K562 (cell line): ENCODE results near the gene CSKMT. TPM values are rescaled to one million over a fixed set of nuclear protein-coding genes. Genes with fewer than 3 reads are reported as not detected.

Experiments
- CBX1 ChIP-seq: sonication (generic); IDR thresholded peaks from 2 replicates; pipeline ENCODE4 v1.6.1; 2016; ENCODE audit warnings: antibody characterized with exemption, low read depth, mild to moderate bottlenecking
- CREB1 ChIP-seq, 2 experiments: sonication (generic) in 1 of 2; formaldehyde crosslinking in 1 of 2; IDR thresholded peaks; 2 replicates each; pipeline versions ENCODE4 v1.6.1 to v1.8.0; 2012 to 2022; ENCODE audit warnings: inconsistent platforms in 1 of 2, mild to moderate bottlenecking in 1 of 2, missing genetic modification reagents in 1 of 2, moderate library complexity in 1 of 2
- DEAF1 ChIP-seq: fragments of 450-650 bp; formaldehyde crosslinking; IDR thresholded peaks from 2 replicates; pipeline ENCODE4 v1.4.0; 2020; ENCODE audit warnings: mild to moderate bottlenecking, moderate library complexity
- GABPB2 ChIP-seq: fragments of 250-450 bp; sonication (Bioruptor Pico); conservative IDR thresholded peaks from 2 replicates; pipeline ENCODE4 v1.5.1; 2021; ENCODE audit warnings: mild to moderate bottlenecking
- HIVEP1 ChIP-seq: fragments of 250-450 bp; sonication (Bioruptor Pico); IDR thresholded peaks from 2 replicates; pipeline ENCODE4 v1.4.0; 2020; ENCODE audit warnings: mild to moderate bottlenecking
- KHSRP ChIP-seq: fragments of 450-650 bp; IDR thresholded peaks from 2 replicates; pipeline ENCODE4 v1.6.1; 2017
- MTA1 ChIP-seq: fragments of 450-650 bp; IDR thresholded peaks from 2 replicates; pipeline ENCODE4 v1.6.1; 2017; ENCODE audit warnings: borderline replicate concordance
- MXD1 ChIP-seq: fragments of 250-450 bp; sonication (Bioruptor Pico); IDR thresholded peaks from 2 replicates; pipeline ENCODE4 v1.8.0; 2021; ENCODE audit warnings: borderline replicate concordance, mild to moderate bottlenecking, moderate library complexity; ENCODE audit not compliant: poor library complexity, severe bottlenecking
- NONO ChIP-seq, 2 experiments: fragments of 200-400 bp in 1 of 2; fragments of 450-650 bp in 1 of 2; formaldehyde crosslinking in 1 of 2; IDR thresholded peaks; 2 replicates each; pipeline ENCODE4 v1.6.1; 2017; ENCODE audit warnings: low read depth in 2 of 2, mild to moderate bottlenecking in 2 of 2, moderate library complexity in 2 of 2, low read length in 1 of 2
- NR2C1 ChIP-seq, 2 experiments: fragments of 450-650 bp; IDR thresholded peaks; 2 replicates each; pipeline ENCODE4 v1.6.1; 2017; ENCODE audit warnings: mild to moderate bottlenecking in 2 of 2, antibody characterized with exemption in 1 of 2, inconsistent platforms in 1 of 2, missing compliant biosample characterization in 1 of 2, missing genetic modification characterization in 1 of 2
- PHF8 ChIP-seq: fragments of 200-600 bp; sonication (generic); IDR thresholded peaks from 2 replicates; pipeline ENCODE4 v1.6.1; 2012; ENCODE audit warnings: mixed run types, mild to moderate bottlenecking, inconsistent platforms, low read length, moderate library complexity, borderline replicate concordance
- RNF2 ChIP-seq: sonication (generic); IDR thresholded peaks from 2 replicates; pipeline ENCODE4 v1.6.1; 2016
- SLC30A9 ChIP-seq: fragments of 250-450 bp; sonication (Bioruptor Pico); IDR thresholded peaks from 2 replicates; pipeline ENCODE4 v1.8.0; 2022; ENCODE audit warnings: mild to moderate bottlenecking, moderate library complexity
- THAP12 ChIP-seq: fragments of 250-450 bp; sonication (Bioruptor Pico); IDR thresholded peaks from 2 replicates; pipeline ENCODE4 v1.9.0; 2021; ENCODE audit warnings: mild to moderate bottlenecking, inconsistent platforms
- ZHX1 ChIP-seq: fragments of 150-350 bp; conservative IDR thresholded peaks from 2 replicates; pipeline ENCODE4 v1.6.1; 2014; ENCODE audit warnings: low read length
- ZNF175 ChIP-seq: fragments of 200-800 bp; sonication (Bioruptor generic); IDR thresholded peaks from 2 replicates; pipeline ENCODE4 v1.6.1; 2016; ENCODE audit warnings: low read depth, mild to moderate bottlenecking, missing genetic modification characterization, missing compliant biosample characterization
- ZNF311 ChIP-seq: fragments of 250-450 bp; sonication (Bioruptor Pico); IDR thresholded peaks from 2 replicates; pipeline ENCODE4 v1.4.0; 2020; ENCODE audit warnings: mild to moderate bottlenecking, moderate library complexity
- ZNF347 ChIP-seq: fragments of 450-650 bp; formaldehyde crosslinking; IDR thresholded peaks from 2 replicates; pipeline ENCODE4 v1.4.0; 2020; ENCODE audit warnings: low read depth, mild to moderate bottlenecking, moderate library complexity
- ZNF76 ChIP-seq: fragments of 250-450 bp; sonication (Bioruptor Pico); IDR thresholded peaks from 2 replicates; pipeline ENCODE4 v1.4.0; 2020; ENCODE audit warnings: mild to moderate bottlenecking, moderate library complexity, borderline replicate concordance
- polyA plus RNA-seq, 8 experiments: library from polyadenylated mRNA; depleted of rRNA in 4 of 8; stranded (reverse) in 5 of 8; unstranded in 3 of 8; fragments of >200 nt; fragmentation: Nextera tagmentation in 2 of 8; fragmentation: Illumina TruSeq in 1 of 8; extraction: Ambion mirVana in 2 of 8; extraction: Trizol in 1 of 8; gene quantifications; 2 replicates each; pipeline versions ENCODE4 v1.2.1 to v1.2.3, GENCODE V29; 2011 to 2014; ENCODE audit warnings: inconsistent platforms in 1 of 8, missing spikeins in 1 of 8
- total RNA-seq, 7 experiments: library from RNA; depleted of rRNA in 6 of 7; stranded (reverse); fragments of >200 nt in 6 of 7; fragmentation: Illumina TruSeq in 2 of 7; extraction: Trizol in 2 of 7; gene quantifications; 2 replicates each; pipeline versions ENCODE4 v1.2.1 to v1.2.3, GENCODE V29; 2011 to 2021; ENCODE audit warnings: low replicate concordance in 1 of 7

Gene CSKMT
- total and polyA plus RNA-seq, 9 of the 15 experiments (the other 6 are each of a cell fraction or from before 2014, with no cell fraction given): 10.3 to 108 (median 27.2) TPM

GRCh38 chr11:62678770-62679696 is 13.9 kb downstream of the CSKMT start, which contains the start of gene UBXN1 (continued):
- no peak for TF ChIP-seq ZNF347 (CRISPR knock-in tag)
- TF ChIP-seq ZNF311 (CRISPR knock-in tag): no peak
- no peak; the same call in 1 of the 2 replicates for TF ChIP-seq ZNF175 (CRISPR knock-in tag)
- no peak for TF ChIP-seq KHSRP
- no peak for TF ChIP-seq NONO (IDR thresholded peaks at IDR 0.05; ENCODE audit: low read depth in 2 of 2, low read length in 1 of 2)
- peak; percentile 76; the same call in 1 of the 2 replicates for TF ChIP-seq CBX1
- peak; percentile 50; the same call in 1 of the 2 replicates for TF ChIP-seq NR2C1 (IDR thresholded peaks at IDR 0.05)
- peak; percentile 51; the same call in 1 of the 2 replicates for TF ChIP-seq NR2C1 (tag; IDR thresholded peaks at IDR 0.05)
- TF ChIP-seq THAP12 (CRISPR knock-in tag): no peak
- no peak for TF ChIP-seq GABPB2 (CRISPR knock-in tag)
- TF ChIP-seq PHF8: peak; percentile 80
- no peak for TF ChIP-seq ZHX1
- no peak for TF ChIP-seq MXD1 (CRISPR knock-in tag)
- no peak; the same call in 1 of the 2 replicates for TF ChIP-seq RNF2
- TF ChIP-seq SLC30A9 (CRISPR knock-in tag): no peak
- TF ChIP-seq CREB1 (IDR thresholded peaks at IDR 0.05): no peak
- no peak for TF ChIP-seq CREB1 (CRISPR knock-in tag; IDR thresholded peaks at IDR 0.05)
- TF ChIP-seq DEAF1: no peak
- no peak for TF ChIP-seq ZNF76
- TF ChIP-seq MTA1: no peak
- TF ChIP-seq HIVEP1 (CRISPR knock-in tag): 0 out of 2 replicates have a peak, but pooled peaks have one; percentile 1
